HG02798 (cell line): ENCODE results near the gene CARD14.
"Not testable (repeated sequence)": the region's sequence is repeated elsewhere in the genome, so short reads cannot be mapped to it uniquely, and the experiment has no call there.

Experiments
- ATAC-seq: cut with Tn5 transposase; IDR thresholded peaks from one replicate; pipeline ENCODE4 v1.9.1; 2021; ENCODE audit warnings: mild to moderate bottlenecking; ENCODE audit not compliant: unreplicated experiment, poor library complexity

CARD14 gene

GRCh38 chr17:80182845-80183223 is 13.0 kb downstream of the CARD14 start:
- ATAC-seq, result no peak

DNA sequence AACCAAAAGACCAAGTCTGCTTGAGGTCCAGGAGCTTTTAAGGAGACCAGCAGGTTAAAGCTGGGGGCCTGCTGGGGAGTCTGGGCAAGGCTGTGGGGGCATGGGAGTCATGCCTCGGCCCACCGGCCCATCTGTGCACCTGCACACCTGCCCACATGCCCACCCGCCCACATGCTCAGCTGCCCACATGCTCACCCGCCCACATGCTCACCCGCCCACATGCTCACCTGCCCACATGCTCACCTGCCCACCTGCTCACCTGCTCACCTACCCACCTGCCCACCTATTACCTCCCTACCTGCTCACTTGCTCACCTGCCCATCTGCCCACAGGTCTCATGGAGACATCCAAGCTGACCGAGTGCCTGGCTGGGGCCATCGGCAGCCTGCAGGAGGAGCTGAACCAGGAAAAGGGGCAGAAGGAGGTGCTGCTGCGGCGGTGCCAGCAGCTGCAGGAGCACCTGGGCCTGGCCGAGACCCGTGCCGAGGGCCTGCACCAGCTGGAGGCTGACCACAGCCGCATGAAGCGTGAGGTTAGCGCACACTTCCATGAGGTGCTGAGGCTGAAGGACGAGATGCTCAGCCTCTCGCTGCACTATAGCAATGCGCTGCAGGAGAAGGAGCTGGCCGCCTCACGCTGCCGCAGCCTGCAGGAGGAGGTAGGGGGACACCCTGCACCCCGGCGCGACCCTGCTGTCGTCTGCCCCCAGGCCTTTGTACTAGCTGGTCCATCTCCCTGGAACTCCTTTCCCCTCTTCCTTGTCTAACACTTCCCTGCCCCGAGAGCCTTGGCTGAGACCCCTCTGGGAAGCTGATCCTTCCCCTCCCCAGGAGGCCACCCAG is 14.0 kb downstream of the CARD14 start:
- no peak for ATAC-seq

DNA sequence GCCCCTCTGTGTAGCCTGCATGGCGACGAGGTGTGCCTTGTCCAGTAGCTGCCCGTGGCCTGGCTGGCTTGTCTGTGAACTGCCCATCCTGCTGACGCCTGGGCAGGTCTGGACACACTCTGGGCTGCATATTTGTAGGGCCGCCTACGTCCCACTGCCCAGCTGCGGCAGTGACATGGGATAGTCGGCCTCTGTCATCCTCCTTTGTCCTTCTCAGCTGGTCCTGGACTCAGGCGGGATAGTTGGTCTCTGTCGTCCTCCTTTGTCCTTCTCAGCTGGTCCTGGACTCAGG is 14.5 kb downstream of the CARD14 start:
- ATAC-seq, result no peak

- no peak for ATAC-seq
Measured at GRCh38 chr17:80185968-80186367, 16.1 kb downstream of the CARD14 start.

- ATAC-seq, result no peak
Measured at GRCh38 chr17:80187090-80187489, 17.3 kb downstream of the CARD14 start.

GRCh38 chr17:80187515-80187941 is 17.7 kb downstream of the CARD14 start:
- ATAC-seq, result no peak

DNA sequence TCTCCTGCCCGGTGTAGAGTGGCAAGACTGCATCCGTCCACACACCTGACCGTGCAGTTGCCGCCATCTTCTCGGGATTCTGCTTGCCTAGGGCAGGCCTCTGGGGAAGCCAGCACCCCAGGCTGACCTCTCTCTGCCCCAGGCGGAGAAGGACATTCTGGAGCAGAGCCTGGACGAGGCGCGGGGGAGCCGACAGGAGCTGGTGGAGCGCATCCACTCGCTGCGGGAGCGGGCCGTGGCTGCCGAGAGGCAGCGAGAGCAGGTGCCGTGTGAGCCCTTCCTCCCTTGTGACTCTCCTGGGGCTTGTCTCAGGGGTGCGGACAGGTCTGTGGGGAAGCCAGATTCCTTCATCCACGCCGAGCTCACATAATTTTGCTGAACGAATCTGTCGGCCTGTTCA is 19.8 kb downstream of the CARD14 start:
- no peak for ATAC-seq

- ATAC-seq, result no peak
Measured at GRCh38 chr17:80190716-80191115, 20.9 kb downstream of the CARD14 start.

GRCh38 chr17:80191192-80191591 is 21.4 kb downstream of the CARD14 start:
- no peak for ATAC-seq

DNA sequence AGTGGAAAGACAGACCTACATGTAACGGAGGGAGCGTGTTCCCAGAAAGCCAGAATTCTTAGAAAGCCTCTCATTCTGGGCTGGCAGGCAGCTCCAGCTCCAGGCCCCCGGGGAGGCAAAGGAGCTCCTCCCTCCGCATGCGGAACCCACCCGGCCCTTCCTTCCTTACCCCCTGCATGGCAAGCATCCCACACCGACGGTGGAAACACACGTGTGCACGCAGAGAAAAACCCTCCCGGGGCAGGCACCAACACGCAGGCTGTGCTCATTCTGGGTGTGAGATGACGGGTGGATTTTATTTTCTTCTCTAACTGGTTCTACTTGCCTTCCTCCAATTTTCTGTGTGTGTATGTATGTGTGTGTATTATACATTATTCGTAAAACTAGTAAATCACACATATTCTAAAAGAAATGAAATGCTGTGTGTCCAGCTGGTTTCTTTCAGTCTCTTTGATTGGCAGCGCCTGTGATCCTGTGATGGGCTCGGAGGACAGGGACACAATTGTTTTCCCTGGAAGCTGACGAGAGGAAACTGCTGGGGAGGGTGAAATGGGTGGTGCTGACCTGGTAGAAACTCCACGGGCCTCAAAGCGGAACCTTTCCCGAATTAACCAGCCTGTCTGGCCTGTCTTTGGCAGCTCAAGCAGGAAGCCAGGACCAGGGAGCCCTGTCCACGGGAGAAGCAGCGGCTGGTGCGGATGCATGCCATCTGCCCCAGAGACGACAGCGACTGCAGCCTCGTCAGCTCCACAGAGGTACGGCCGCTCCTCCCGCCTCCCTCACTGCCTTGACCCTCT is 22.2 kb downstream of the CARD14 start:
- no peak for ATAC-seq

DNA sequence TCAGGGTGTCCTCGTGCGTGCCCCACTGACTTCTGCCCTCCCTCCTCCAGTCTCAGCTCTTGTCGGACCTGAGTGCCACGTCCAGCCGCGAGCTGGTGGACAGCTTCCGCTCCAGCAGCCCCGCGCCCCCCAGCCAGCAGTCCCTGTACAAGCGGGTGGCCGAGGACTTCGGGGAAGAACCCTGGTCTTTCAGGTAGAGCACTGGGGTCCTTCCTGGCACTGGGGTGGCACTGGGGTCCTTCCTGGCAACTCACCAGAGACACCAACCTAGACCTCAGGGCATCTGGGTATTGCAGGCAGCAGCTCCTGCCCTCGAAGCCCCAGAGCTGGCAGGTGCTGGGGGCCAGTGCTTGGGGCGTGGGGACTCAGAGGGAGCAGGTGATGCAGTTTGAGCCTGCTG is 25.3 kb downstream of the CARD14 start:
- ATAC-seq, result no peak

GRCh38 chr17:80195671-80196529 is 26.1 kb downstream of the CARD14 start:
- ATAC-seq, result no peak

GRCh38 chr17:80196652-80197051 is 26.8 kb downstream of the CARD14 start:
- ATAC-seq, result no peak

- ATAC-seq, result no peak
Measured at GRCh38 chr17:80198144-80198661, 28.4 kb downstream of the CARD14 start.

DNA sequence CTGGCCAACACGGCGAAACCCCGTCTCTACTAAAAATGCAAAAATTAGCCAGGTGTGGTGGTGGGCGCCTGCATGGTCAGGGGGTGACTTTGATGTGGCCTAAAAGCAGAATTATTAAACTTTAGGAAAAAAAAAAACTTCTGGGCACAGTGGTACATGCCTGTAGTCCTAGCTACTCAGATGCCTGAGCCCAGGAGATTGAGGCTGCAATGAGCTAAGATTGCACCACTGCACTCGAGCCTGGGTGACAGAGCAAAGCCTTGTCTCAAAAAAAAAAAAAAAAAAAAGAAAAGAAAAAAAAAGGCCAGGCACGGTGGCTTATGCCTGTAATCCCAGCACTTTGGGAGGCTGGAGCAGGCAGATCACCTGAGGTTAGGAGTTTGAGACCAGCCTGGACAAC is 29.5 kb downstream of the CARD14 start:
- not testable (repeated sequence) for ATAC-seq

DNA sequence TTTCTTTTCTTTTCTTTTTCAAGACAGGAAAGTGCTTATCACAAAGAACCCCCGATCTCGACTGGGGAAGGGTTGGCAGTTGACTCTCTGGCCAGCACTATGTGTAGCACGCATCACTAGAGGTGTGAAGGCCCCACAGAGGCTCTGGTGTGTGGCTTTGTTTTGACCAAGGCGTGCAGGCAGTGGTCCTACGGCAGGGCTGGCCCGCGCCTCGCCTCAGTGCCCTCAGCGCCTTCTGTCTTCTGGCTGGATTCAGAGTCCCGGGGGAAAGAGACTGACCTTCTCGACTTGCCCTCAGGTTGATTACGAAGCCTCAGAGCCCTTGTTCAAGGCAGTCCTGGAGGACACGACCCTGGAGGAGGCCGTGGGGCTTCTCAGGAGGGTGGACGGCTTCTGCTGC is 31.6 kb downstream of the CARD14 start:
- ATAC-seq, result no peak

- ATAC-seq, result no peak
Measured at GRCh38 chr17:80202197-80202596, 32.4 kb downstream of the CARD14 start.

GRCh38 chr17:80203471-80203963 is 33.7 kb downstream of the CARD14 start:
- no peak for ATAC-seq

DNA sequence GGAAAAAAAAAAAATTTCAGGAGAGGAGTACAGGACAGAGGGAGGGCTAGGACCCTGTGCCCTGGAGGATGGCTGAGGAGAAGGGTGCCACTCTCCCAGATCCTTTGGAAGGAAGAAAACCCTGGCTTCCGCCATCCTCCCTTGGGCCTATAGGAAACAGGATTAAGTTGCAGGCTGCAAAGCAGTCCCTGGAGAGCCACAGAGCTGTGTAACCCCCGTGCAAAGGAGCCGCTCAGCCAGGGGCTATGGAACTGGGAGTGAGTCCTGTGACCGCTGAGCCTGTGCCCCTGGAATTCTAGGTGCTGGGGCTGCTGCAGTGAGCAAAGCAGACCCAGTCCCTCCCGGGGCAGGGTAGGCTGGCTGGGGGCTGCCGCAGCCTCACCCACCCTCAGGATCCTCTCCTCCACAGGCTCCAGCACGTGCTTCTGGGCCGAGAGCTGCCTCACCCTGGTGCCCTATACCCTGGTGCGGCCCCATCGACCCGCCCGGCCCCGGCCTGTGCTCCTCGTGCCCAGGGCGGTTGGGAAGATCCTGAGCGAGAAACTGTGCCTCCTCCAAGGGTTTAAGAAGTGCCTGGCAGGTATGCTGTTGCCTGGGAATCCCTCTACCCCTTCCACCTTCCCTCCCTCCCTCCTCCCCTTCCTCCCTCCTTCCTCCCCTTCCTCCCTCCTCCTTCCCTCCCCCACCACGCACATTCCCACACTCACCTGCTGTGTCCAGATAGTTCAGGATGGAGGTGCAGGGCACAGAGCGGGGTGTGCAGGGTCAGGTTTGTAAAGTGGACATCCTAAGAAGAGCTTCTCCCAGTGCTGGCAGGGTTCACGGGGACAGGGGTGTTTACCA is 35.0 kb downstream of the CARD14 start:
- ATAC-seq, result no peak

- no peak for ATAC-seq
Measured at GRCh38 chr17:80205811-80206210, 36.0 kb downstream of the CARD14 start.
